Measurements from ENCODE around the gene CETN2.
"Not testable (repeated sequence)": the region's sequence is repeated elsewhere in the genome, so short reads cannot be mapped to it uniquely, and the experiment has no call there.

CETN2 gene

GRCh38 chrX:152831391-152831790 is 834 bp upstream of the CETN2 start:
- DNase-seq: no peak

DNA sequence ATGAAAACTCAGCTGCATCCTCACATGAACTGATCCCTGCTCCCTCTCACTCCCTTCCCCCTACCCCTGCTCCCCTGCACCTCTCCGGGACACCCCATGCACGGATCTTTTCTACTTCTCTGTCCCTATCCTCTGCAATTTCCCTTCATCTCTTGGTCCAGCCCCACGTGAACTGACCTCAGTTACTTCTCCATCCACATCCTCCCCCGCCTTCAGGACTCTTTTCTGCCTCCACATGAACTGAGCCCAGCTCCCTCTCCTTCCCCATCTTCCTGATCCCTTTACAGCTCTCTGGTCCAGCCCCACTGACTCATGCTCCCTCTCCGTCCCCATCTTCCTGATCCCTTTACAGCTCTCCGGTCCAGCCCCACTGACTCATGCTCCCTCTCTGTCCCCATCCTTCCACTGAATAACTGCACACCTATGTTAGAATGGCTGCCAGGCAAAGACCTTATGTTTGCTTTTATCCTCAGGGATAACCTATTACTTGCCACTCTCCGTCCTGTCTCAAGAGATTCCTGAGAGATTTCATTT is 5.6 kb downstream of the CETN2 start:
- no peak for DNase-seq

DNA sequence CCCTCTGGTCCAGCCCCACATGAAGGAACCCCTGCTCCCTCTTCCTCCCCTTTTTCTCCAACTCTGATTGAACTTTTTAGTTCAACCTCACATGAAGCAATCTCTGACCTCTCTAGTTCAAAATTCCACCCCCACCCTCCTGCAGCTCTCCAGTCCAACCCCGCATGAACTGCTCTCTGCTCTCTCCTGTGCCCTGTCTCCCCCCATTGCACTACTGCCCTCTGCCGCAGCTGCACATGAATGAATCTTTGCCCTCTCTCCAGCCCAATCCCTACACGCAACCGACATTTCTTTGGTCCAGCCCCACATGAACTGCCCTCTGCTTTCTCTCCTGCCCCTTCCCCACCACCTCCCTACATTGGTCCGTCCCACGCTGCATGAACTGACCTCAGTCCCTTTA is 6.9 kb downstream of the CETN2 start:
- no peak for DNase-seq

DNA sequence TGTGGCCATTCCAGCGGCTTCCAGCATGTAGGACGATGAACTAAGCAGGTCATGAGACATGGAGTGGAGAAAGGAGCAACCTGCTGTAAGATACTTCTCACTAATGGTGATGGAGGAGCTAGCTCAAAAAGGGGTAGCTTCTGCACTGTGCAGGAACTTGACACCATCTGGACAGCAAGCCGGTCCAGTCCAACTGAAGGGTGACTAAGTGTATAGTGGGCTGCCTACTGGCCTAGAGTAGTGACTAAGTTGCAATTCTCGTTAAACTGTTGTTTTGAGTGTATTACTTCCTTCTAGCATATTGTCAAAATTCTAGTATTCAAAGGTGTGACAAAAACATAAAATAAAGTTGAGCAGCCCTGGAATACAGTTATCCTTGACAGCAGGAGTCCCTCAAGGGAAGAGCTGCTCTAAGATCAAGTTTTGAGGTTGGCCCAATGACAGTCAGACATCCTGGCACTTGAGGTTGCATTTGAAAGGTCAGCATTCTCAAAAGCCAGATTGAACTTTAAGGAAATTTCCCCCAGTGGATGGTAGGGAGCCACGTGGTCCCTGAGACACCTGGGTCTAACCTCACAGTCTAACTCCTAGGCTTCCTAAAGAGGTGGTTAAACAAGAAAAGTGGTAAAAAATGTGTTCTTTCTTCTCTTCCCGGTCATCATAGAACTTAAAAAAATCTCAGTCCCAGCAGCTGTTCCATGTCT is 8.0 kb downstream of the CETN2 start:
- DNase-seq: no peak

DNA sequence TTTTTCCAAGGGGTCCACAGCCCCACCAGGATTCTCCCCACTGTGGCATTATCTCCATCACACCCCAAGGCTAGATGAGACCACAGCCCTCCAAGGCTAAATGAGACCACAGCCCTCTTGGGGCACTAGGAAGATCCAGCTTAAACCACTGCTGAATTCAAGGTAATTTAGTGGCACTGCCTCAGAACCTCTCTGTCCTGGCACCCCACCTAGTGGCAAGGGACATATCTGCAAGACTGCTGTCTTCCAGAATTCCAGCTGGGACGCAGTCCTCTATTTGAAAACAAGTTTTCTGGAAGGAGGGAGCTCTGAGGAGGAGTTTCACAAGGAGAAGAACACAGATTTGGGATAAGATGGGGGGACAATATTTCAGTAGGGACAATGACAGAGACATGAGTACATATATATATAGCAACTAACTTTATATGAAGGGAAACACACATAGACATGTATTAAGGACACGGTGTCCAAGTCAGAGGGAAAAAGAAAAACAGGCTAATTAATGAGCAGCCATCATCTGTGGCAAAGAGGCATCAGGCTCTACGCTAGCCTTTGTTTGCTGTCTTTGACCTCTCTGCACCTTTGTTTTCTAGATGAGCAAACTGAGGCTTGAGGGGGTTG is 9.3 kb downstream of the CETN2 start:
- DNase-seq: peak; percentile 10

GRCh38 chrX:152819732-152820131 is 10.8 kb downstream of the CETN2 start:
- no peak for DNase-seq

DNA sequence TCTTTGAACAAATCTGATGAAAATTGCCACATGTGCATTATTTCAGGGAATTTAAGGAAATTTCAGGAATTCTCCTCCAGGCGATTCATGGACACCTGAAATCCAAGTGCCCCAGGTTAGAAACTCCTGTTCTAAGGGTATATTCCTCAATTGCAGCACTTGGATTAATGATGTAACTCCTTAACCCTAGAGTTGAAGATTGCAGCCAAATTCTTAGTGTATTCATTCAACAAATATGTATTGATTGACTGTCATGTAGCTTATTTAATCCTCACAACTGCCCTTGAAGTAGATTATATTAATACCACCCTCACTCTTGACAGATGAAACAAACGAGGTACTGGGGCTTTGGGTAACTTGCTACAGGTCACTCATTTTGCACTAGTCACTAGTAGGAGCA is 11.3 kb downstream of the CETN2 start:
- no peak for DNase-seq

- no peak for DNase-seq
Observed at GRCh38 chrX:152818356-152818755, 12.2 kb downstream of the CETN2 start.

GRCh38 chrX:152817078-152817764 is 13.3 kb downstream of the CETN2 start:
- no peak for DNase-seq

- no peak for DNase-seq
Observed at GRCh38 chrX:152814048-152814447, 16.5 kb downstream of the CETN2 start.

GRCh38 chrX:152813206-152813605 is 17.4 kb downstream of the CETN2 start:
- DNase-seq: no peak

DNA sequence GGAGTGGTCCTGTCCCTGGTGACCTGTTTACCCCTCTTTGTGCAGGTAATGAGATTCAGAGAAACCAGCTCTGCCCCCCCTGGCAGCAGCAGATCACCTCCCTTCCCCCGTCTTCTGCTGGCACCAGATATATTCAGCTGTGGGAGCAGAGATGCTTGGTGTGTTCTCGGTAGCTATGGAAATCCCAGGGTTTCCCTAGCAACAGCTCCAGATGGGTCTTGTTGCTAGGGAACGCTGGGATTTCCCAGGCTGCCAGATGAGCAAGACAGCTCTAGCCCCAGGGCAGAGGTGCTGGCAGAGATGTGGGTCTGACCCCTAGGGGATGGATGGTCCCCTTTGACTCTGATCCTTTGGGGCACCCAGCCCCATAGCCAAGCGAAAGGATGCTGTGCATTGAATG is 20.2 kb downstream of the CETN2 start:
- no peak for DNase-seq

DNA sequence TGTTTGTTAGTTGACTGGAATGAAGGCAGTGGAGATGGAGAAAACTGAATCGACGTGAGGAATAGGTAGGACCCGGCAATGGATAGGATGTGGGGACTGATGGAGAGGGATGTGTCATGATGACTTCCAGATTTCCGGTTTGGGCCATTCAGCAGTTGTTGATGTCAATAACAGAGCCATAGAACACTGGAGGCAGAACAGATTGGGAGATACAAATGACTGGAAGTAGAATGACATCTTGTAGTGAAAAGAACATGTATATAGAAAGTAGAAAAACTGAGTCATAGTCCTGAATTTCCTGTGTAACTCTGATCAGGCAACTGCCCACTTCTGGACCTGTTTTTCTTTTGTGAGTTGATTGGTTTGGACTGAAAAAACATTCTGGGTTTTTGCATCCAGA is 24.5 kb downstream of the CETN2 start:
- DNase-seq: no peak

DNA sequence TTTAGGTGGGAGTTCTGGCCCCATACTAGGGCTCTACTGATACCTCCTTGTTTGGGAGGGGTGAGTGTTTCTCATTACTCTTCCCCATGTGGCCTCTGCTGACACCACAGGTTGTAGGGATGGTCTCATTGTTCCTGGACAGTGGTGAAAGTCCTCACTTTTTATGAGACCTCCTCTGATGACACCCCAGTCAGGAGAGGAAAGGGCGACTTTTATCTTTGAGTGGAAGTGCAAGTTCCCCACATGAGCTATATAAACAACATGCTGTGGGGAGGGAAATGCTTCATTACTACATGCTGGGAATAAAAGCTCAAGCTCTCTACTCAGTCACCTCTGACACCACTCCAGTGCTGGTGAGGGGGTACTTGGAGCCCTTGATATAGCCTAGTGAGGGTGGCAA is 31.6 kb downstream of the CETN2 start:
- DNase-seq: no peak

- not testable (repeated sequence) for DNase-seq
Observed at GRCh38 chrX:152787062-152787461, 43.5 kb downstream of the CETN2 start.
